Measurements from ENCODE around the gene CKS1B.

CKS1B gene

DNA sequence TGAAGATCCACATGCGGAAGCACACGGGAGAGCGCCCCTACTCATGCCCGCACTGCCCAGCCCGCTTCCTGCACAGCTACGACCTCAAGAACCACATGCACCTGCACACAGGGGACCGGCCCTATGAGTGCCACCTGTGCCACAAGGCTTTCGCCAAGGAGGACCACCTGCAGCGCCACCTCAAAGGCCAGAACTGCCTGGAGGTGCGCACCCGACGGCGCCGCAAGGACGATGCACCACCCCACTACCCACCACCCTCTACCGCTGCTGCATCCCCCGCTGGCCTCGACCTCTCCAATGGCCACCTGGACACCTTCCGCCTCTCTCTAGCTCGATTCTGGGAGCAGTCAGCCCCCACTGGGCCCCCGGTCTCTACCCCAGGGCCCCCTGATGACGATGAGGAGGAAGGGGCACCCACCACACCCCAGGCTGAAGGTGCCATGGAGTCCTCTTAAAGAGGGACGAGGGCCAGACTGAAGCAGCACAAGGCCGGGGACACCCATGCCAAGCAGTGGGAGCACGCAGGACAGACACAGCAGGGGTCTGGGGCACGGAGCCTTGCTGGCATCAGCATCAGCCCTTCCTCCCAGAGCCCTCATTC is 41.9 kb downstream of the CKS1B start:
- no peak for DNase-seq

DNA sequence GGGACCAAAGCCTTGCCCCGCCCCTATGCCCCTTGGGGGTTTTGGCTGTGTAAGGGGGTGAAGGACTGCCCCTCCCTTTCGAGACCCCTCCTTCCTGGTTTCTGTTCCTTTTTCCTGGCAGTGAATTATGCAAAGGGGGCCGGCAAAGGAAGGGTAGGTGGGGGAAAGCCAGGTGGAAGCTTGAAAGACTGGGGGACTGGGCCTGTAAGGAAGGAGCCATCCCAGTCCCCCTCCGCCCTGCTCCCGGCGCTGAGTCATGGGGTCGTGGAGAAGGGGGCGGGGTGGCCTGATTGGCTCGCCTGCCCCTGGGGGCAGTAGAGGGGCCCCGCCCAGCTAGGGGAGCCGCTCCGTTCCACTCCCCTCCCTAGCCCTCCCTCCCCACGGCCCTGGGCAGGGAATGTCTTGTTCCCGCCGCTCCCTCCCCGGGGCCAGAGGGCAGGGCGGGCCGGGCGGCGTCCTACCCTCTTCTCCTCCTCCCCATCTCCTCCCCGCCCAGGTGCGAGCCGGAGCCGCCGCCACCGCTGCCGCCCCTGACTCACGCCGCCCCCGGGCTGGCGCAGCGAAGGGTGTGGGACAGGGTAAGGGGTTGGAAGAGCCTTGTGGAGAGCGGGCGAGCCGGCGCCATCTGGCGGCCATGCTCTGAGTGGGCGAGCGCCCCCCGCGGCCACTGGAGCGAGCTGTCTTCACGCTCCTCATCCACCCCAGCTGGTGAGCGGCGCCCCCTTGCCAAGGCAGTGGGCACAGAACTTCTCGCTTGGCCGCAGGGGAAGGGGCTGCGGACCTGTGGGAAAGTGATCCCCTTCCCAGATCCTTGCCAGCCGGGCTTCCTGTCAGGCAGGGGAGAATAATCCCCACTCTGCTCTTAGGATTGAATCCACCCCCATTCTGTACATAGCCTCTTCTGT is 42.8 kb downstream of the CKS1B start:
- peak; percentile 90 for DNase-seq

DNA sequence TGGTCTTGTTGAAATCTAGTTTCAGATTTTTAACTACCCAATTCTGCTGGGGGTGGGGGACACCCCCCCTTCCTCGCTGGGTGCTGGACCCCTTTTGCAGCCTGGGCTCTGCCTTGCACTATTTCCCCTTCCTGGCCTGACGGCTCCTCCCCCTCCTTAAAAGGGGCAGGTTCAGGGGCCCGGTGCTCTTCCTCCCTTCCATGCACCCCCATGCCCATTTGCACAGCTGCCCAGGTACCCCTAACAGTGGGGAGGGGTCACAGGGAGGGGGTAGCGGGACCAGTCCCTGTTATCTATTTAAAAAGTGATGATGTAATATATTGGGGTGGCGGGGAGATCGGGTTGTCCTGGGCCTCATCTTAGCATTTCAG is 43.5 kb downstream of the CKS1B start:
- DNase-seq, result no peak

DNA sequence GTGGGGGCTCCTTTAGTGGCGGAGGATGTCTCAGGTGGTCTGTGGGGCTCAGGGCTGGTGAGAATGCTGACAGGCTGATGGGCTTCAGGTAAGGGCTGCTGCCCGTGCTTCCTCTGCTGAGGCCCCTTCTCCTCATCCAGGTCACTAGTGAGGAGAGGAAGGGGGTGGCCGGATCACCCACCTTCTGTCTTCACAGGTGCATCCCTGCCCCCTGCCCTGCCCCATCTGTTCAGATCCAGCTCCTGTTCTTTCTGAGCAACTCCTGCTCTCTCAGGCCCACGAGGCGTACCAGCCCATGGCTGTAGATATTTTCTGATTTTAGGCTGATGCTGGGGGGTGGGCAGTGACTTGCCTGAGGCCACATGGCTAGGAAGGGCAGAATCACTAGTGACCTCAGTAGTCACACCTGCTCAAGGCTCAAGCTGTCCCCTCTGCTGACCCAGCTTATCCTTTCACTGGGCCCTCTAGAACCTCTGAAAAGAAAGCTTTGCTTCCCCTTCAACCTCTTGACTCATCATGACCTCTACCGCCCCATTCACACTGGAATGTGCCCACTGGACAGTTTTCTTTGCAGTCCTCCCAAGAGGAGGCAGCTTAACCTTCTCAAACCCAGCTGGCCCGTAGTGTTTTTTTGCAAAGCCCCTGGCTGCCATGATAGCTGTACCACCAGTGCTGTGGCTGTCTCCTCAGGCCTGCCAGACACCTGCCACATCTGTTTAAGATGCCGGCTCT is 44.3 kb downstream of the CKS1B start:
- no peak for DNase-seq

DNA sequence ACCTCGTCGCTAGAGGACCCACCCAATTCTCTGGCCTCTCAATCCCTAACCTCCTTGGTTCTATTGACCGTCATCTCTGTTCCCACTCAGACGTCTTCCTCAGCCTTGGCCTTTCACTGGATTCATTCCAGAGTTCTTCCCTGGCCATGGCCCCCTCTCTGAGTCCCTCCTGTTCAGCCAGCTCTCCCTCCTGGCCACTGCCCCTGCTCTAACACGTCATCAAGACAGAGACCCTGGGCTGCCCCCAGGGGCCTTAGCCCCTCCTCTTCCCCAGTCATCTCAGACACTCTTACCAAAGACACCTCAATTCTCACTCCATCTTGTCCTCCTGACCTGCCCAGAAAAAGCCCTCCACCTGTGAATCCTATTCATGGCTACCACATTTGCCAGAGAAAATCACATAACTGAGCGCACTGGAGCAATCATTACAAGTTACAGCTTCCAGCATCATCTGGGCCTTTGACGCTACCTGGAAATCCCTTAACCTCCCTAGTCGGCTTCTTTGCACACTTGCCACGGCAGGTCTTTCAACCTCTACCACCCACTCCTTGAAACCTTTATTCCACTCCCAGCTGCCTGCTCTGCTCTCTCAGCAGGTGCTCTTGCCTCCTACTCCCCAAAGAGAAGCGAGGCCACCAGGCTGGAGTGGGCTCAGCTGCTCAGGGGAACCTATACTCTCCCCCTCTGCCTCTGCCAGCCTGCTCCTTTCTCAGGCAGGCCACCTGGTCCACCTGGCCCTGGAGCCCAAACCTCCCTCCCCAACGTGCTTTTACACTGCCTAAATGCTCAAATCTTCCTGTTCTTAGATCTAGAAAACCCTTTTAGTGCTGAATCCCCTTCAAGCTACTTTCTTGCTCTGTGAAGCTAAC is 45.1 kb downstream of the CKS1B start:
- DNase-seq, result no peak

DNA sequence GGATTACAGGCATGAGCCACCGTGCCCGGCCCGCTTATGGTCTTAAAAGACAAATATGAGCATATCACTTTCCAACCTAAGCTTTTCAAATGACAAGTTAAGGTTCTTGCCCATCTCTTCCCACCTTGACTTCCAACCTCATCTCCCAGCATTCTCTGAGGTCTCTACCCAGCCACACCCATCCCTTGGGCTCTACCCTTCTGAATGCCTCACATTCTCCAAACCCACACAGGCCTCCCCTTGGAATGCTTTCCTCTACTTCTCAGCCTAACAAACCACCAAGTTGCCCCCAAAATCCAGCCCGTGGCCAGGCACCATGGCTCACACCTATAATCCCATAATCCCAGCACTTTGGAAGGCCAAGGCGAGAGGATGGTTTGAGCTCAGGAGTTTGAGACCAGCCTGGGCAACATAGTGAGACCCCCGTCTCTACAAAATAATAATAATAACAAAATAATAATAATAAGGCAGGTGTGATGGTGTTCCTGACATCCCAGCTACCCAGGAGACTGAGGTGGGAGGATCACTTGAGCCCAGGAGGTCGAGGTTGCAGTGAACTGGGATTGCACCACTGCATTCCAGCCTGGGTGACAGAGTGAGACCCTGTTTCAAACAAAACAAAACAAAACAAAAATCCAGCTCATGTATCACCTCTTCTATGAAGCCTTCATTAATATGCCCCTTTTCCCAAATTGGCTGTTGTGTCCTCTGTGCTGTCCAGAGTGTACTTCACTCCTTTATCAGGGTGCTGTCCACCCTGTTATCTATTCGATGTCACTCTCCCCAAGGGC is 47.9 kb downstream of the CKS1B start:
- no peak for DNase-seq

DNA sequence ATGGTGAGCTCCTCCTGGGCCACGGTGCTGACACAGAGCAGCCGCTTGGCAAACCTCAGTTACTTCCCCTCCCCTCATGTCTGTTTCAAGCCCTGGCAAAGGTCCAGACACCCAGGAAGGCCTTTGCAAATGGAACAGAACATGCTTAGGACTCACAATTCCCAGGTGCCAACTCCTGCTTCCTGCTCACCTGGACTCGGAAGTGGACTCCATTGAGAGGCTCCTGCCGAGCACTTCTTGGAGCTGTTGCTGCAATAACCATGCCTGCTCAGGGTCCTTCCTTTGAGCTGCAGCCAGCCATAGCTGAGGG is 48.4 kb downstream of the CKS1B start:
- no peak for DNase-seq

DNA sequence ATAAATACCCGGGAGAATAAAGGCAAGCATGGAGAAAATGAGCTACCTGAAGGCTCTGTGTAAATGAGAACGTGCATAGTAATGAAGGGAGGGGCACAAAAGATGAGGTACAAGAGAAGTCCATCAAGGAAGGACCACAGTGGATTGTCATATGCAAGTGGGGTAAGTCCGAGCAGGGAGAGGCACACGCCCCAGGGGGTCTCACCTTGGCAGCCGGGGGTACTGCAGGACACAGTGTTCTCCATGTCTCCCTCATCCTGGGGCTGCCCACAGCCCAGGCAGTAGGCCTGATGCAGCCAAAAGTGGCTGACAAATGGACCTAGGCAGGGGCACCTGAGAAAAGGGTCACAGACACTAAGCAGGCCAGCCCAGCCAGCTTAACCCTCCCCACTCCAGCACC is 49.1 kb downstream of the CKS1B start:
- DNase-seq, result no peak

DNA sequence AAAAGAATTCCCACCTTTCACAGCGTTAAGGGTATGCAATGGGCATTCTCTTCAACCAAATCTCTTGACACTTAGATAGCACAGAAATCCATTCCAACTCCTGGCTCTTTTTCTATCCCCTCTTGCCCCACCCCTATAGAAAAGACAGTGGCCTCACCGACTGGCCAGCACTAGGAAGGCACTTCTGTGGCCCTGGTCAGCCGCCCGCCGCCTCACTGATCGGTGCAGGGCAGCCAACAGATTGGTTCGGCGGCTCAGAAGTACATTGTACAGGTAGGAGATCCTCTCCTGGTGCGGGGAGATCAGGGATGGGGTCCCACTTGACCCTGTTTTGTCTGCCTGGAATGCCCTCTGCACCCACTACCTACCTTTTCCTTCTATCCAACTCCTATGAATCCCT is 49.8 kb downstream of the CKS1B start:
- no peak for DNase-seq

DNA sequence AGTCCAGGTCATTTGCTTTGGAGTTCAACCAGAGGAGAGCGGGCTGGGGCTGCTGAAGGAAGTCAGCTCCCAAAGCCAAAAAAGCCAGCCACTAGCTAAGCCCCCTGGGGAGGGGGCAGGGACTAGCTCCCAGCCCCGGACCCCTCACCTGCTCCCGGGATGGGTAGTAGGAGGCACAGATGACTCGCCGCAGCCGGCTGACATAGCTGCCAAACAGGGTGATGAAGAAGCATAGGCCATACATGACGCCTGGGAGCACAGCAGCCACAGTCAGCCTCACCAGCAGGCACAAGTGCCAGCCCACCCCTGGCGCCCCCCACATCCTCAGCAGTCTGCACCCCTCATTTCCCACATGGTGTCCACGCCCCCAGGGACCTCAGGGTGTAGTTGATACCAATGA is 51.7 kb downstream of the CKS1B start:
- no peak for DNase-seq

DNA sequence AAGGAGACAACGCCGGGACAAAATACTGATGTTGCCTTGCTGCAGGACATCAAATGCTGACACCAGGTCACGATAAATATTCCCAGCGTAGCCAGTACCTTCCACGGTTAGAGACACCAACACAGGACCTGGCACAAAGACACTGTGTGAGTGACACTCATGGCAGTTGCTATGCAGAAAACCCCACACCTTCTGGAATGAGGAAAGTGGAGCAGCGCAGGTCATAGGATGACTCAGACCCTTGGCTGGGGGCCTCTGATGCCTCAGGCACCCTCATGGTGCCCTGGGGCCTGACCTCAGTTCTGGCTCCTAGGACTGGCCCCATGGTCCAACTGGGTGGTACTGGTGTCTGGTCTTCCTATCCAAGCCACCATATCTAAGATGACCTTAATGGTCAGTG is 52.1 kb downstream of the CKS1B start:
- DNase-seq, result no peak

All from activated CD4-positive, alpha-beta T cell treated with anti-CD3 and anti-CD28 coated beads, Interleukin-2, amount 50 U/mL, for 1 hour (primary cell).